Mucosa of descending colon (tissue), 3 donors: ENCODE results near the gene STPG2. TPM values are rescaled to one million over a fixed set of nuclear protein-coding genes. Genes with fewer than 3 reads are reported as not detected.

ENCODE experiments used
- total RNA-seq, 3 donors: library from RNA; stranded (reverse); fragmentation: NEBNext Ultra II Directional in 2 of 3; extraction: Animal tissue kit (Norgen Biotek cat#: 25700) in 2 of 3; gene quantifications; one replicate each; pipeline versions ENCODE4 v1.2.1 to v1.2.4, GENCODE V29; 2021 to 2023
- donor health status: DM: no; HTN: no; CAD: no; lungs with moderate emphysema.
- donor health status: DM: no; HTN: no; CAD: no.
- donor health status: DM: no; HTN: yes; CAD: no.

Gene STPG2
- total RNA-seq, 3 donors from 2014 or later: 0.17 to 1.3 (median 0.41) TPM

Other genes starting within 250 kb of the STPG2 start
- 10 to 100 TPM; 28.4 to 37.5 (median 33.3) TPM for gene RAP1GDS1, start 117.9 kb upstream of the STPG2 start, total RNA-seq